SK-N-SH (cell line): Measurements from ENCODE around the gene CTCF. TPM values are rescaled to one million over a fixed set of nuclear protein-coding genes. Genes with fewer than 3 reads are reported as not detected.

ENCODE experiments used
- CTCF ChIA-PET: fragments of 300-600, 350-600 bp; formaldehyde crosslinking; extraction: SDS; loops from one replicate; lab custom pipeline; 2021; lab: Yijun Ruan, JAX
- POLR2A ChIA-PET: fragments of 350-600 bp; sonication (Branson Sonifier 250); formaldehyde crosslinking; extraction: SDS; loops from one replicate; lab custom pipeline; 2020; ENCODE audit warnings: antibody characterized with exemption, inconsistent platforms; lab: Yijun Ruan, JAX
- DNase-seq: peaks from one replicate; pipeline ENCODE4 v3.0.0; 2012
- H2AFZ ChIP-seq: fragments of 200-600 bp; sonication (generic); 2 replicates; pipeline ENCODE4 v1.8.1; 2016; ENCODE audit warnings: antibody characterized with exemption, mild to moderate bottlenecking, low read depth
- H3F3A ChIP-seq: fragments of 200-600 bp; sonication (generic); replicated peaks from 2 replicates; pipeline ENCODE3; 2016; ENCODE audit warnings: antibody characterized with exemption, mild to moderate bottlenecking; ENCODE audit not compliant: insufficient read depth
- H3K27ac ChIP-seq, 2 experiments: fragments of 200-500 bp in 1 of 2; fragments of 200-600 bp in 1 of 2; sonication (Bioruptor generic) in 1 of 2; sonication (generic), shearing (Covaris generic) in 1 of 2; 2 replicates each; pipeline versions ENCODE4 v1.5.1 to v1.6.1; 2014 to 2016; ENCODE audit warnings: low read depth in 2 of 2, inconsistent platforms in 1 of 2, low read length in 1 of 2, mild to moderate bottlenecking in 1 of 2, mixed read lengths in 1 of 2
- H3K27me3 ChIP-seq: fragments of 200-600 bp; sonication (generic), shearing (Covaris generic); 2 replicates; pipeline ENCODE4 v1.6.1; 2016; ENCODE audit warnings: mixed run types; ENCODE audit not compliant: insufficient read depth
- H3K36me3 ChIP-seq, 2 experiments: fragments of 200-500 bp in 1 of 2; fragments of 200-600 bp in 1 of 2; sonication (Bioruptor generic) in 1 of 2; sonication (generic) in 1 of 2; replicated peaks in 1 of 2; 2 replicates each; pipeline versions ENCODE3 to v1.5.1; 2014 to 2016; ENCODE audit warnings: low read length in 1 of 2, mild to moderate bottlenecking in 1 of 2; ENCODE audit not compliant: insufficient read depth in 2 of 2, control insufficient read depth in 1 of 2
- H3K4me1 ChIP-seq, 2 experiments: fragments of 200-500 bp in 1 of 2; fragments of 200-600 bp in 1 of 2; sonication (Bioruptor generic) in 1 of 2; sonication (generic), shearing (Covaris generic) in 1 of 2; 2 replicates each; pipeline versions ENCODE4 v1.5.1 to v1.6.1; 2014 to 2016; ENCODE audit warnings: low read depth in 1 of 2, low read length in 1 of 2, mixed run types in 1 of 2; ENCODE audit not compliant: insufficient read depth in 2 of 2, control insufficient read depth in 1 of 2
- H3K4me2 ChIP-seq: fragments of 200-600 bp; sonication (generic), shearing (Covaris generic); 2 replicates; pipeline ENCODE4 v1.6.1; 2017; ENCODE audit warnings: mixed run types
- H3K4me3 ChIP-seq, 2 experiments: fragments of 200-500 bp in 1 of 2; fragments of 200-600 bp in 1 of 2; sonication (Bioruptor generic) in 1 of 2; sonication (generic), shearing (Covaris generic) in 1 of 2; 2 replicates each; pipeline versions ENCODE4 v1.5.1 to v1.8.1; 2014 to 2016; ENCODE audit warnings: low read depth in 2 of 2, inconsistent platforms in 1 of 2, low read length in 1 of 2, mild to moderate bottlenecking in 1 of 2, mixed read lengths in 1 of 2, moderate library complexity in 1 of 2
- H3K79me2 ChIP-seq: fragments of 200-600 bp; sonication (generic); 2 replicates; pipeline ENCODE4 v1.8.1; 2017; ENCODE audit warnings: mild to moderate bottlenecking; ENCODE audit not compliant: insufficient read depth
- H3K9ac ChIP-seq: fragments of 200-600 bp; sonication (generic); 2 replicates; pipeline ENCODE4 v1.6.1; 2017; ENCODE audit warnings: mixed run types
- H3K9me2 ChIP-seq: fragments of 200-600 bp; sonication (generic); 2 replicates; pipeline ENCODE4 v1.6.1; 2017; ENCODE audit warnings: mixed run types
- H3K9me3 ChIP-seq: fragments of 200-600 bp; sonication (generic); 2 replicates; pipeline ENCODE4 v1.6.1; 2017; ENCODE audit warnings: mixed run types, mild to moderate bottlenecking, moderate library complexity
- H4K20me1 ChIP-seq: fragments of 200-600 bp; sonication (generic); 2 replicates; pipeline ENCODE4 v1.6.1; 2017; ENCODE audit warnings: mild to moderate bottlenecking, mixed run types; ENCODE audit not compliant: insufficient read depth
- CHD2 ChIP-seq: fragments of 150-350 bp; IDR thresholded peaks from 2 replicates; pipeline ENCODE4 v1.6.1; 2018; ENCODE audit warnings: low read length; ENCODE audit not compliant: partially characterized antibody
- CTCF ChIP-seq: fragments of 200-600 bp; sonication (generic); IDR thresholded peaks from 2 replicates; pipeline ENCODE4 v1.6.1; 2017; ENCODE audit warnings: antibody characterized with exemption, mild to moderate bottlenecking, moderate library complexity
- ELF1 ChIP-seq: IDR thresholded peaks from 2 replicates; pipeline ENCODE4 v1.4.0; 2012
- EP300 ChIP-seq, 2 experiments: IDR thresholded peaks; 2 replicates each; pipeline versions ENCODE4 v1.4.0 to v1.6.1; 2012; ENCODE audit warnings: borderline replicate concordance in 1 of 2, low read depth in 1 of 2, low read length in 1 of 2
- FOSL2 ChIP-seq: IDR thresholded peaks from 2 replicates; pipeline ENCODE4 v1.4.0; 2012; ENCODE audit warnings: low read depth, mild to moderate bottlenecking, moderate library complexity, borderline replicate concordance
- MAX ChIP-seq: IDR thresholded peaks from 2 replicates; pipeline ENCODE4 v1.4.0; 2012; ENCODE audit warnings: low read depth
- MXI1 ChIP-seq: IDR thresholded peaks from 2 replicates; pipeline ENCODE4 v1.6.1; 2012; ENCODE audit warnings: mild to moderate bottlenecking, low read depth, low read length, improper control_type of control experiment
- NFIC ChIP-seq: IDR thresholded peaks from 2 replicates; pipeline ENCODE4 v1.4.0; 2012; ENCODE audit warnings: borderline replicate concordance
- NRF1 ChIP-seq: IDR thresholded peaks from 2 replicates; pipeline ENCODE4 v1.6.1; 2012; ENCODE audit warnings: low read depth, mild to moderate bottlenecking, low read length
- REST ChIP-seq: IDR thresholded peaks from 2 replicates; pipeline ENCODE4 v1.6.1; 2012; ENCODE audit warnings: mild to moderate bottlenecking, low read depth, low read length, moderate library complexity
- RFX5 ChIP-seq: IDR thresholded peaks from 2 replicates; pipeline ENCODE4 v1.6.1; 2012; ENCODE audit warnings: mild to moderate bottlenecking, improper control_type of control experiment, low read length
- SMC3 ChIP-seq: IDR thresholded peaks from 2 replicates; pipeline ENCODE4 v1.6.1; 2012; ENCODE audit warnings: low read depth, low read length, improper control_type of control experiment
- TAF1 ChIP-seq: IDR thresholded peaks from 2 replicates; pipeline ENCODE4 v1.6.1; 2012; ENCODE audit warnings: low read depth, mild to moderate bottlenecking, low read length, moderate library complexity, borderline replicate concordance
- TCF12 ChIP-seq: IDR thresholded peaks from 2 replicates; pipeline ENCODE4 v1.4.0; 2012
- USF2 ChIP-seq: fragments of 150-350 bp; IDR thresholded peaks from 2 replicates; pipeline ENCODE4 v1.6.1; 2017; ENCODE audit warnings: antibody characterized with exemption, low read length, low read depth, borderline replicate concordance
- WGBS: methylation state at CpG from one replicate; pipeline ENCODE4 v1.1.6; 2017; ENCODE audit warnings: low lambda C conversion rate; 5-methylcytosine and 5-hydroxymethylcytosine counted together
- polyA plus RNA-seq, 3 experiments: library from polyadenylated mRNA; depleted of rRNA; stranded (reverse); fragments of >200 nt; gene quantifications; 2 replicates each; pipeline ENCODE4 v1.2.3, GENCODE V29; 2012

The CTCF gene
- polyA plus RNA-seq, 1 of the 3 experiments (the other 2 are of a cell fraction), result 19.6 TPM

GRCh38 chr16:67558859-67559258 is 3.5 kb upstream of the CTCF start:
- H4K20me1 ChIP-seq, result no peaks in the 10 kb centered on the region; the same call in 1 of the 2 replicates
- H3K36me3 ChIP-seq, result no peaks in the 10 kb centered on the region
- no peaks in the 10 kb centered on the region for H3K27me3 ChIP-seq
- no peak overlapping the region for H3K27ac ChIP-seq
- no peak overlapping the region for H3K4me3 ChIP-seq
- H2AFZ ChIP-seq, result no peak overlapping the region
- H3K9me3 ChIP-seq, result no peaks in the 10 kb centered on the region
- ChIA-PET CTCF (interaction anchor here (0.6 to 11.6 kb wide), 4 partner anchors 12 to 109 kb away, joined by 3 to 86 read pairs (median 12); partner anchors contain the start of gene CARMIL2), POLR2A (interaction anchor here (0.8 kb wide), 1 partner anchor 12 kb away, joined by 3 read pairs; no protein-coding TSS in a partner anchor)
- H3K4me1 ChIP-seq, result peaks cover 7 to 11% of the 10 kb centered on the region in 2 experiments; a peak in 2 of 4 replicates
- WGBS, result 55% methylated on average over 1 of the region's 1 CpG
- H3F3A ChIP-seq, result peaks cover 32% of the 10 kb centered on the region
- peaks cover 24% of the 10 kb centered on the region for H3K79me2 ChIP-seq
- H3K9ac ChIP-seq, result no peak overlapping the region
- H3K4me2 ChIP-seq, result no peak overlapping the region
- no peak for TF ChIP-seq MAX
- TF ChIP-seq NRF1, result no peak
- no peak for TF ChIP-seq MXI1
- no peak for TF ChIP-seq NFIC
- TF ChIP-seq TAF1, result no peak
- TF ChIP-seq TCF12, result no peak
- no peak for TF ChIP-seq SMC3
- TF ChIP-seq RFX5, result no peak
- TF ChIP-seq ELF1, result no peak
- TF ChIP-seq REST, result no peak
- no peak for TF ChIP-seq FOSL2
- no peak for TF ChIP-seq CHD2
- TF ChIP-seq CTCF, result no peak
- no peak for TF ChIP-seq EP300 (IDR thresholded peaks at IDR 0.05; ENCODE audit: borderline replicate concordance in 1 of 2, low read depth in 1 of 2, low read length in 1 of 2)
- no peak for TF ChIP-seq USF2
- DNase-seq, result no peak
- no peaks in the 10 kb centered on the region for H3K9me2 ChIP-seq
